Spleen (tissue), 11 donors: ENCODE results near the gene ATP5ME. TPM values are rescaled to one million over a fixed set of nuclear protein-coding genes. Genes with fewer than 3 reads are reported as not detected.

Experiments
- DNase-seq: peaks from one replicate; pipeline ENCODE4 v3.0.0-alpha.2; 2020
- H3K27ac ChIP-seq, 8 donors: fragments of 200-600 bp; sonication (generic) in 7 of 8; 1 replicate in 4 of 8; 2 replicates in 4 of 8; pipeline versions ENCODE4 v1.5.0 to v1.8.0; 2016 to 2021; ENCODE audit warnings: inconsistent platforms in 4 of 8, mild to moderate bottlenecking in 4 of 8, moderate library complexity in 1 of 8
- H3K27me3 ChIP-seq, 7 donors: fragments of 200-600 bp; sonication (generic) in 6 of 7; replicated peaks in 1 of 7; 1 replicate in 4 of 7; 2 replicates in 3 of 7; pipeline versions ENCODE4 v1.5.0 to v1.8.0; 2016 to 2021; ENCODE audit warnings: inconsistent platforms in 3 of 7, mild to moderate bottlenecking in 1 of 7
- H3K36me3 ChIP-seq, 6 donors: fragments of 200-600 bp; sonication (generic) in 5 of 6; 1 replicate in 4 of 6; 2 replicates in 2 of 6; pipeline versions ENCODE4 v1.5.0 to v1.8.0; 2016 to 2021; ENCODE audit warnings: inconsistent platforms in 2 of 6
- H3K4me1 ChIP-seq, 6 donors: fragments of 200-600 bp; sonication (generic) in 5 of 6; 1 replicate in 3 of 6; 2 replicates in 3 of 6; pipeline versions ENCODE4 v1.5.0 to v1.8.0; 2016 to 2021; ENCODE audit warnings: inconsistent platforms in 3 of 6
- H3K4me3 ChIP-seq, 8 donors: fragments of 200-600 bp; sonication (generic) in 7 of 8; 1 replicate in 4 of 8; 2 replicates in 4 of 8; pipeline versions ENCODE4 v1.5.0 to v1.8.0; 2016 to 2021; ENCODE audit warnings: inconsistent platforms in 4 of 8, mild to moderate bottlenecking in 4 of 8, moderate library complexity in 2 of 8
- H3K9me3 ChIP-seq, 8 donors: fragments of 200-600 bp; sonication (generic) in 7 of 8; 1 replicate in 4 of 8; 2 replicates in 4 of 8; pipeline versions ENCODE4 v1.5.0 to v1.8.0; 2016 to 2021; ENCODE audit warnings: inconsistent platforms in 4 of 8
- POLR2A ChIP-seq, 3 donors: fragments of 450-650 bp; IDR thresholded peaks; one replicate each; pipeline ENCODE4 v1.5.1; 2017; ENCODE audit warnings: antibody characterized with exemption in 3 of 3, mild to moderate bottlenecking in 1 of 3
- POLR2AphosphoS5 ChIP-seq, 3 donors: sonication (generic); formaldehyde crosslinking; IDR thresholded peaks; one replicate each; pipeline ENCODE4 v1.5.1; 2017; ENCODE audit warnings: antibody characterized with exemption in 3 of 3
- WGBS, 5 donors: extraction: QIAGEN DNeasy Blood & Tissue Kit in 3 of 5; methylation state at CpG; one replicate each; pipeline versions ENCODE4 v1.1.5 to v1.1.7; 2013 to 2018; 5-methylcytosine and 5-hydroxymethylcytosine counted together
- intact Hi-C: fragments of 100-400 bp; cut with DNase I; formaldehyde crosslinking; loops from one replicate; pipeline ENCODE4 v1.15.0; 2023; ENCODE audit warnings: low total_unique reads
- polyA plus RNA-seq, 3 donors: library from polyadenylated mRNA; stranded (reverse); fragments of 200-250 nt; gene quantifications; one replicate each; pipeline ENCODE4 v1.2.1, GENCODE V29; 2013
- total RNA-seq, 7 donors: library from RNA; depleted of rRNA in 3 of 7; stranded (reverse); fragments of >200 nt in 3 of 7; fragmentation: NEBNext Ultra II Directional in 4 of 7; extraction: Animal tissue kit (Norgen Biotek cat#: 25700) in 4 of 7; gene quantifications; one replicate each; pipeline versions ENCODE4 v1.1.0 to v1.2.1, GENCODE V29; 2016 to 2021
- TF ChIP-seq, protein P1 (sequence below), 11 experiments: fragments of 200-600 bp in 7 of 11; fragments of 450-650 bp in 4 of 11; sonication (generic) in 4 of 11; IDR thresholded peaks in 8 of 11; conservative IDR thresholded peaks in 3 of 11; 1 replicate in 7 of 11; 2 replicates in 4 of 11; pipeline versions ENCODE4 v1.4.0 to v1.8.0; 2016 to 2021; ENCODE audit warnings: antibody characterized with exemption in 11 of 11, inconsistent platforms in 4 of 11, mild to moderate bottlenecking in 1 of 11
- donor health status: healthy with polysubstance abuse.
- donor health status: DM: no; HTN: no; CAD: no; lungs with moderate emphysema.
- donor health status: DM: no; HTN: no; CAD: no.
- donor health status: Bipolar disorder and iron deficiency.
- donor health status: healthy.
- donor health status: DM: no; HTN: no; CAD: no.
- donor health status: DM: yes; HTN: yes; CAD: no.

Gene ATP5ME
- total and polyA plus RNA-seq, 10 donors, result 51.7 to 497 (median 169) TPM

GRCh38 chr4:661881-662761 is 12.0 kb downstream of the ATP5ME start:
- no peaks in the 10 kb centered on the region for H3K27me3 ChIP-seq
- intact Hi-C loops, result no loop called here
- WGBS, 5 donors, result 94 to 97% (median 96%) methylated on average over 21 to 42 of the region's 42 CpGs
- no peak overlapping the region for H3K27ac ChIP-seq
- TF ChIP-seq POLR2A (IDR thresholded peaks at IDR 0.05) (no peak), POLR2AphosphoS5 (IDR thresholded peaks at IDR 0.05) (no peak)
- TF ChIP-seq, protein P1, sequence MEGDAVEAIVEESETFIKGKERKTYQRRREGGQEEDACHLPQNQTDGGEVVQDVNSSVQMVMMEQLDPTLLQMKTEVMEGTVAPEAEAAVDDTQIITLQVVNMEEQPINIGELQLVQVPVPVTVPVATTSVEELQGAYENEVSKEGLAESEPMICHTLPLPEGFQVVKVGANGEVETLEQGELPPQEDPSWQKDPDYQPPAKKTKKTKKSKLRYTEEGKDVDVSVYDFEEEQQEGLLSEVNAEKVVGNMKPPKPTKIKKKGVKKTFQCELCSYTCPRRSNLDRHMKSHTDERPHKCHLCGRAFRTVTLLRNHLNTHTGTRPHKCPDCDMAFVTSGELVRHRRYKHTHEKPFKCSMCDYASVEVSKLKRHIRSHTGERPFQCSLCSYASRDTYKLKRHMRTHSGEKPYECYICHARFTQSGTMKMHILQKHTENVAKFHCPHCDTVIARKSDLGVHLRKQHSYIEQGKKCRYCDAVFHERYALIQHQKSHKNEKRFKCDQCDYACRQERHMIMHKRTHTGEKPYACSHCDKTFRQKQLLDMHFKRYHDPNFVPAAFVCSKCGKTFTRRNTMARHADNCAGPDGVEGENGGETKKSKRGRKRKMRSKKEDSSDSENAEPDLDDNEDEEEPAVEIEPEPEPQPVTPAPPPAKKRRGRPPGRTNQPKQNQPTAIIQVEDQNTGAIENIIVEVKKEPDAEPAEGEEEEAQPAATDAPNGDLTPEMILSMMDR (IDR thresholded peaks at IDR 0.05 in 8 of 11, conservative IDR thresholded peaks at IDR 0.05 in 3 of 11), result no peak
- DNase-seq, result peak; percentile 75
- H3K4me3 ChIP-seq, result no peak overlapping the region
- no peaks in the 10 kb centered on the region for H3K9me3 ChIP-seq
- peaks cover 3 to 34% (median 19%) of the 10 kb centered on the region in 6 donors for H3K4me1 ChIP-seq
- peaks cover 0 to 8% (median 0%) of the 10 kb centered on the region in 6 donors for H3K36me3 ChIP-seq

DNA sequence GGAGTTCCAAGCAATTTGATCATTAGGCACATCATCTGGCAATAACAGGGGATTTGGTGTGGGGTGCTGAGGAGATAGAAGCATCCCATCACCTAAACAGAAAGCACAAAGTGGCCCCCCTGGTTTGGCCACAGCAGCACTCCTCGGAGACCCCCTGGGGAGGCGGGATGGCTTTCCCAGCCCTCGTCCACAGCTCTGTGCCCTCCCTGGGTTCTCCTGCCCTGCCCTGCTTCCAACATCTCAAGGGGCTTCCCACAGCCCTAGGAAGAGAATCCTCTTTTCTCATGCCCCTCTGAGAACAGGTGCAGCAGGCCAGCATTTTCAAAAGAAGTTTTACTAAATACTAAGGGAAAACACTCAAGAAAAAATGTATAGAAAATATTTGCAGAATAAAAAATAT is 12.8 kb downstream of the ATP5ME start:
- H3K27ac ChIP-seq, result no peak overlapping the region
- H3K9me3 ChIP-seq, result no peaks in the 10 kb centered on the region
- H3K36me3 ChIP-seq, result peaks cover 0 to 8% (median 0%) of the 10 kb centered on the region in 6 donors
- no peaks in the 10 kb centered on the region for H3K27me3 ChIP-seq
- peaks cover 3 to 34% (median 19%) of the 10 kb centered on the region in 6 donors for H3K4me1 ChIP-seq
- peak; percentile 31 for DNase-seq
- intact Hi-C loops, result no loop called here
- WGBS, 5 donors, result 87 to 100% (median 95%) methylated on average over 3 of the region's 3 CpGs
- H3K4me3 ChIP-seq, result no peak overlapping the region
- TF ChIP-seq, protein P1 (IDR thresholded peaks at IDR 0.05 in 8 of 11, conservative IDR thresholded peaks at IDR 0.05 in 3 of 11), result no peak
- TF ChIP-seq POLR2AphosphoS5 (IDR thresholded peaks at IDR 0.05) (no peak), POLR2A (IDR thresholded peaks at IDR 0.05) (no peak)

DNA sequence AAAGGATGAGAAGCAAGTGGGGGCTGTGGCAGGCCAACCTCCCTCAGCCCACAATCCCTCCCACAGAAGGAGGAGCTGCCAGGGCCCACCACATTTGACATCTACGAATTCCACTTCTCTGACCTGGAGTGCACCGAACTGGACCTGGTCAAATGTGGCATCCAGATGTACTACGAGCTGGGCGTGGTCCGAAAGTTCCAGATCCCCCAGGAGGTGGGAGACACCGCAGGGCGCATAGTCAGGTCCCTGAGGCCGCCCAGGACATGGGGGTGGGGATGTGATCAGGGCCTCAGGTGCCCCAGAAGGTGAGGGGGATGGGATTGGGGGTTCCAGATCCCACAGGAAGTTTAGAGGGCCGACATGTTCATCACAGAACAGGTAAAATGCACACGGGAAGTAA is 13.7 kb downstream of the ATP5ME start:
- Histone ChIP-seq H3K36me3 (peaks cover 0 to 8% (median 0%) of the 10 kb centered on the region in 6 donors), H3K4me1 (peaks cover 3 to 31% (median 19%) of the 10 kb centered on the region in 6 donors), H3K4me3 (no peak overlapping the region), H3K27me3 (peaks cover 0 to 2% (median 0%) of the 10 kb centered on the region in 7 donors), H3K27ac (no peak overlapping the region), H3K9me3 (no peaks in the 10 kb centered on the region)
- intact Hi-C loops, result no loop called here
- TF ChIP-seq POLR2AphosphoS5 (IDR thresholded peaks at IDR 0.05), result no peak
- no peak for TF ChIP-seq POLR2A (IDR thresholded peaks at IDR 0.05)
- TF ChIP-seq, protein P1 (IDR thresholded peaks at IDR 0.05 in 8 of 11, conservative IDR thresholded peaks at IDR 0.05 in 3 of 11), result no peak
- WGBS, 5 donors, result 89 to 97% (median 95%) methylated on average over 10 of the region's 10 CpGs
- DNase-seq, result peak; percentile 55

DNA sequence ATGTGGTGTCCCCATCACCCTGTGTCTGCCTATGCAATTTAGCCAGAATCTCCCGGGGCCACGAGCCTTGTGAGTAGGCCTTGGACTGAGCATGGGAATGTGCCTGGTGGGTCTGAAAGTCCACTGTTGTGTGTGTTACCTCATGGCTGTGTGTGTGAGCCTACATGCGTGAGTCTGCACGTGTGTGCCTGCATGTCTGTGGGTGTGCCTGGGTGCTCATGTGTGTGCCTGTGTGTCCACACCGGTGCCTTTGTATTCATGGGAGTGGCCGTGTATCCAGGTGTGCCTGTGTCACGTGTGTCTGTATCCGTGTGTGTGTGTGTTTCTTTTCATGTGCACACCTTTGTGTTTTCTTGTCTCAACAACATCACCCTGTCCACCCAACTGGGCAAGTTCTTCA is 14.2 kb downstream of the ATP5ME start:
- peak; percentile 17 for DNase-seq
- intact Hi-C loops, result no loop called here

More for the DNA sequence above, 14.2 kb downstream of the ATP5ME start:
- WGBS, 5 donors, result 89 to 98% (median 93%) methylated on average over 8 of the region's 8 CpGs
- TF ChIP-seq POLR2AphosphoS5 (IDR thresholded peaks at IDR 0.05), result no peak
- TF ChIP-seq POLR2A (IDR thresholded peaks at IDR 0.05), result no peak
- TF ChIP-seq, protein P1 (IDR thresholded peaks at IDR 0.05 in 8 of 11, conservative IDR thresholded peaks at IDR 0.05 in 3 of 11), result no peak
- Histone ChIP-seq H3K4me1 (peaks cover 3 to 25% (median 15%) of the 10 kb centered on the region in 6 donors), H3K36me3 (peaks cover 0 to 8% (median 0%) of the 10 kb centered on the region in 6 donors), H3K27me3 (peaks cover 0 to 7% (median 0%) of the 10 kb centered on the region in 7 donors), H3K9me3 (no peaks in the 10 kb centered on the region), H3K4me3 (no peak overlapping the region), H3K27ac (no peak overlapping the region)
